ENCODE data around the gene CHRM5. TPM values are rescaled to one million over a fixed set of nuclear protein-coding genes. Genes with fewer than 3 reads are reported as not detected.

The CHRM5 gene
- total RNA-seq, 1 experiment from 2014 or later: not detected

- Histone ChIP-seq H3K9me2 (ENCODE audit: insufficient read depth) (no peaks in the 10 kb centered on the region), H3K9ac (ENCODE audit: low read length) (no peak overlapping the region), H4K20me1 (ENCODE audit: insufficient read depth) (no peaks in the 10 kb centered on the region), H3K27me3 (ENCODE audit: insufficient read depth, low read length) (no peaks in the 10 kb centered on the region), H3K36me3 (ENCODE audit: control insufficient read depth in 1 of 2, insufficient read depth in 2 of 2, low read length in 2 of 2) (no peaks in the 10 kb centered on the region), H3K27ac (ENCODE audit: low read depth, low read length) (no peak overlapping the region), H2AFZ (ENCODE audit: low read depth, low read length, poor library complexity, severe bottlenecking) (no peak overlapping the region), H3K79me2 (ENCODE audit: insufficient read depth, low read length) (no peaks in the 10 kb centered on the region), H3K4me3 (replicated peaks in 1 of 2; ENCODE audit: low read depth in 1 of 2, low read length in 2 of 2) (no peak overlapping the region), H3K4me2 (ENCODE audit: low read length) (no peak overlapping the region), H3K9me3 (ENCODE audit: control insufficient read depth in 1 of 2, insufficient read depth in 1 of 2, low read depth in 1 of 2, low read length in 2 of 2) (no peaks in the 10 kb centered on the region), H3K4me1 (ENCODE audit: control insufficient read depth in 1 of 2, insufficient read depth in 2 of 2, low read length in 2 of 2) (no peaks in the 10 kb centered on the region)
- TF ChIP-seq ATF3 (IDR thresholded peaks at IDR 0.05) (no peak), CTCF (IDR thresholded peaks at IDR 0.05 in 2 of 3, conservative IDR thresholded peaks at IDR 0.05 in 1 of 3; ENCODE audit: borderline replicate concordance in 1 of 3, insufficient read depth in 1 of 3, low read depth in 2 of 3, low read length in 2 of 3) (no peak), EZH2 (IDR thresholded peaks at IDR 0.05) (no peak), EGR1 (IDR thresholded peaks at IDR 0.05; ENCODE audit: low read depth) (no peak), MAX (IDR thresholded peaks at IDR 0.05) (no peak), SIN3A (IDR thresholded peaks at IDR 0.05; ENCODE audit: low read depth) (no peak), EZH2phosphoT487 (IDR thresholded peaks at IDR 0.05; ENCODE audit: borderline replicate concordance) (no peak), CBX3 (IDR thresholded peaks at IDR 0.05; ENCODE audit: low read depth) (no peak), YY1 (IDR thresholded peaks at IDR 0.05; ENCODE audit: extremely low read depth, insufficient replicate concordance, low read depth, low read length) (no peak), ZNF274 (IDR thresholded peaks at IDR 0.05; ENCODE audit: low read depth, low read length) (no peak), ZBTB33 (IDR thresholded peaks at IDR 0.05; ENCODE audit: extremely low read depth, insufficient replicate concordance, low read length) (no peak), POLR2AphosphoS5 (IDR thresholded peaks at IDR 0.05; ENCODE audit: low read depth, low read length) (no peak), POLR2A (IDR thresholded peaks at IDR 0.05; ENCODE audit: borderline replicate concordance, extremely low read depth, insufficient read depth, insufficient read length) (no peak), RAD21 (IDR thresholded peaks at IDR 0.05; ENCODE audit: low read depth) (no peak), FOSL1 (IDR thresholded peaks at IDR 0.05; ENCODE audit: low read depth) (no peak), SRF (IDR thresholded peaks at IDR 0.05; ENCODE audit: low read depth) (no peak), ZFX (IDR thresholded peaks at IDR 0.05) (no peak)
- POLR2A ChIA-PET: no interaction called here
- CTCF ChIA-PET: no interaction called here
- intact Hi-C loops (cut with micrococcal nuclease): no loop called here
- no peak for DNase-seq (ENCODE audit: low read depth, low spot score)
- RAD21 ChIA-PET (ENCODE audit: low non-redundant PET in 1 of 2, low total read pairs in 2 of 2, uncharacterized antibody in 2 of 2, unreplicated experiment in 2 of 2): no interaction called here
- no peak for ATAC-seq
- no TSS peak for BruUV-seq (replicated peaks)
These were observed 8.3 kb upstream of the CHRM5 start for GRCh38 chr15:33959844-33960548.
